ENCODE measurements around the gene TDO2. TPM values are rescaled to one million over a fixed set of nuclear protein-coding genes. Genes with fewer than 3 reads are reported as not detected.
"Not testable (repeated sequence)": the region's sequence is repeated elsewhere in the genome, so short reads cannot be mapped to it uniquely, and the experiment has no call there.

The TDO2 gene
- total and polyA plus RNA-seq, 2 donors from 2014 or later: 0.41 to 1.3 TPM

DNA sequence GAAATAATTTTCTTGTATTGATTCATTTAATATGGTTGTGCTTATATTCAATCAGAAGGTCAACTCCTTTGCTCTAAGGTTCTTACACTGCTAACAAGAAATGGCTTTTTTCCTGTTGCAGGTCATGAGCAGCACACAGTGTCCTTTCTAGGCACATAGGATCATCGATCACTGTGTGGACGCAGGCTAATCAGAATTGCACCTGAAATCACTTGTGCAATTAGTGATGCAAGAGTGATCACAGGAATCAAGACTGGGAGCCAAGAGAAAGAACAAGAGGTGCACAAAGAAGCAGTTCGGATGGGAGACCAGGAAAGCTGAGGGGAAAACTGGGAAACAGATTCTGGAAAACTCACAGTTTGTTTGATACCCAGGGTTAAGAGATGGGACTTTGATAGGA, 21.1 kb downstream of the TDO2 start:
- peaks cover 0 to 3% (median 3%) of the 10 kb centered on the region in 3 donors for H3K36me3 ChIP-seq (ENCODE audit: control insufficient read depth in 2 of 3, insufficient read depth in 3 of 3, low read length in 3 of 3)
- FAIRE-seq: no peak

DNA sequence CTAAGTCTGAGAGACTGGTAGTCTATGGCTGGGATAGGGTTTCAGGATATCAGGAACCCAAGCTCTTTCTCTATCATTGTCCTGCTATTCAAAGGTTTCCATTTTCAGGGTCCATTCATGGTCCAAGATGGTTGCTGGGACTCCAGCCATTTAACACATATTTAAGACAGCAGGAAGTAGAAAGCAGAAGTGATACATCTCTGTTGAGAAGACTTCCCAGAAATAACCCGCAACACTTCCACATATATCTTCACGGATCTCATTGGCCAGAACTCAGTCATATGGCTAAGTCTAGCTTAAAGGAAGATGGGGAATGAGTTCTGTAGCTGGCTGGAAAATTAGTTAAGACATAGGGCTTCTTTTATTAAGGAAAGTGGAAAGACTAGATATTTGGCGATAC, 26.3 kb downstream of the TDO2 start:
- peaks cover 0 to 3% (median 3%) of the 10 kb centered on the region in 3 donors for H3K36me3 ChIP-seq (ENCODE audit: control insufficient read depth in 2 of 3, insufficient read depth in 3 of 3, low read length in 3 of 3)
- H3K27me3 ChIP-seq (ENCODE audit: control insufficient read depth, insufficient read depth, low read length): no peaks in the 10 kb centered on the region
- TF ChIP-seq CTCF (IDR thresholded peaks at IDR 0.05; ENCODE audit: borderline replicate concordance, extremely low read depth, insufficient read depth): no peak
- H3K27ac ChIP-seq (ENCODE audit: low read depth in 2 of 2, low read length in 2 of 2): no peak overlapping the region
- FAIRE-seq: no peak
- H3K9me3 ChIP-seq (ENCODE audit: control insufficient read depth in 2 of 3, insufficient read depth in 1 of 3, low read length in 3 of 3): no peaks in the 10 kb centered on the region
- no peak overlapping the region for H3K4me3 ChIP-seq (ENCODE audit: low read length in 3 of 3)
- no peak overlapping the region for H3K9ac ChIP-seq (ENCODE audit: low read length in 3 of 3)
- H3K4me1 ChIP-seq (ENCODE audit: control insufficient read depth in 2 of 3, insufficient read depth in 2 of 3, low read depth in 1 of 3, low read length in 3 of 3): no peaks in the 10 kb centered on the region
- no peak for DNase-seq
- intact Hi-C loops (cut with DNase I): loop anchor here (10.0 kb wide), 1 partner anchor 105 kb away; no protein-coding TSS in a partner anchor

More for the DNA sequence above, 21.1 kb downstream of the TDO2 start:
- intact Hi-C loops (cut with DNase I): no loop called here
- no peaks in the 10 kb centered on the region for H3K27me3 ChIP-seq (ENCODE audit: control insufficient read depth, insufficient read depth, low read length)
- no peak overlapping the region for H3K9ac ChIP-seq (ENCODE audit: low read length in 3 of 3)
- TF ChIP-seq CTCF (IDR thresholded peaks at IDR 0.05; ENCODE audit: borderline replicate concordance, extremely low read depth, insufficient read depth): no peak
- no peaks in the 10 kb centered on the region for H3K9me3 ChIP-seq (ENCODE audit: control insufficient read depth in 2 of 3, insufficient read depth in 1 of 3, low read length in 3 of 3)
- DNase-seq: peak in 1 of 5 donors; percentile 10
- H3K4me1 ChIP-seq (ENCODE audit: control insufficient read depth in 2 of 3, insufficient read depth in 2 of 3, low read depth in 1 of 3, low read length in 3 of 3): no peaks in the 10 kb centered on the region
- no peak overlapping the region for H3K4me3 ChIP-seq (ENCODE audit: low read length in 3 of 3)
- no peak overlapping the region for H3K27ac ChIP-seq (ENCODE audit: low read depth in 2 of 2, low read length in 2 of 2)

GRCh38 chr4:155930330-155930729, 26.8 kb downstream of the TDO2 start:
- intact Hi-C loops (cut with DNase I): loop anchor here (10.0 kb wide), 1 partner anchor 106 kb away; no protein-coding TSS in a partner anchor
- DNase-seq (no peak), FAIRE-seq (no peak)
- no peaks in the 10 kb centered on the region for H3K4me1 ChIP-seq (ENCODE audit: control insufficient read depth in 2 of 3, insufficient read depth in 2 of 3, low read depth in 1 of 3, low read length in 3 of 3)
- no peak overlapping the region for H3K9ac ChIP-seq (ENCODE audit: low read length in 3 of 3)
- H3K9me3 ChIP-seq (ENCODE audit: control insufficient read depth in 2 of 3, insufficient read depth in 1 of 3, low read length in 3 of 3): no peaks in the 10 kb centered on the region
- no peak for TF ChIP-seq CTCF (IDR thresholded peaks at IDR 0.05; ENCODE audit: borderline replicate concordance, extremely low read depth, insufficient read depth)
- H3K27ac ChIP-seq (ENCODE audit: low read depth in 2 of 2, low read length in 2 of 2): no peak overlapping the region
- H3K36me3 ChIP-seq (ENCODE audit: control insufficient read depth in 2 of 3, insufficient read depth in 3 of 3, low read length in 3 of 3): peaks cover 0 to 3% (median 3%) of the 10 kb centered on the region in 3 donors
- no peaks in the 10 kb centered on the region for H3K27me3 ChIP-seq (ENCODE audit: control insufficient read depth, insufficient read depth, low read length)
- H3K4me3 ChIP-seq (ENCODE audit: low read length in 3 of 3): no peak overlapping the region

DNA sequence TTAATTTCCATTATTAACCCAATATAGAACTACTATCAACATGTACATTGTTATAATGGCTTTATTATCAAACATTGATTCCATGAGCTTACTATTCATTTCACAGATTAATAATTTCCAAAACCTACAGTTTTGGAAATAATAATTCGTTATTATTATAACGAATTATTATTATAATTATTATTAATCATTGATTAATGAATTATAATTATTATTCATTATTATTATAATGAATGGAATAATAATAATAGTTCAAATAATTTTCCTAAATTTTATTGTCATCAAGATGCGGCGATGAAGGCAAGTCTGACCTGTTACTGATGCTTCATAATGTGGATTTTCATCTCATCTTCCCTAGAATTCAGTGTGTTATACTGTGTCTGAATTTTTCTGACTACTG, 28.1 kb downstream of the TDO2 start:
- no peak overlapping the region for H3K4me3 ChIP-seq (ENCODE audit: low read length in 3 of 3)
- no peak overlapping the region for H3K27ac ChIP-seq (ENCODE audit: low read depth in 2 of 2, low read length in 2 of 2)
- intact Hi-C loops (cut with DNase I): loop anchor here (10.0 kb wide), 1 partner anchor 107 kb away; no protein-coding TSS in a partner anchor
- peaks cover 0 to 3% (median 3%) of the 10 kb centered on the region in 3 donors for H3K36me3 ChIP-seq (ENCODE audit: control insufficient read depth in 2 of 3, insufficient read depth in 3 of 3, low read length in 3 of 3)
- no peak for TF ChIP-seq CTCF (IDR thresholded peaks at IDR 0.05; ENCODE audit: borderline replicate concordance, extremely low read depth, insufficient read depth)
- H3K9ac ChIP-seq (ENCODE audit: low read length in 3 of 3): no peak overlapping the region
- no peaks in the 10 kb centered on the region for H3K4me1 ChIP-seq (ENCODE audit: control insufficient read depth in 2 of 3, insufficient read depth in 2 of 3, low read depth in 1 of 3, low read length in 3 of 3)
- DNase-seq: no peak
- H3K27me3 ChIP-seq (ENCODE audit: control insufficient read depth, insufficient read depth, low read length): no peaks in the 10 kb centered on the region
- FAIRE-seq: peak; percentile 67
- H3K9me3 ChIP-seq (ENCODE audit: control insufficient read depth in 2 of 3, insufficient read depth in 1 of 3, low read length in 3 of 3): no peaks in the 10 kb centered on the region

DNA sequence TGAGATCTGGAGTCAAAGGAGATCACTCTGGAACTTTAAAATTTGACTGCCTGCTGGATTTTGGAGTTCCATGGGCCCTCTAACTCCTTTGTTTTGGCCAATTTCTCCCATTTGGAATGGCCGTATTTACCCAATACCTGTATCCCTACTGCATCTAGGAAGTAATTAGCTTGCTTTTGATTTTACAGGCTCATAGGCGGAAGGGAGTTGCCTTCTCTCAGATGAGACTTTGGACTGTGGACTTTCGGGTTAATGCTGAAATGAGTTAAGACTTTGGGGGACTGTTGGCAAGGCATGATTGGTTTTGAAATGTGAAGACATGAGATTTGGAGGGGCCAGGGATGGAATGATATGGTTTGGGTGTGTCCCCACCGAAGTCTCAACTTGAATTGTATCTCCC, 31.1 kb downstream of the TDO2 start:
- intact Hi-C loops (cut with DNase I): loop anchor here (10.0 kb wide), 1 partner anchor 110 kb away; no protein-coding TSS in a partner anchor
- H3K9me3 ChIP-seq (ENCODE audit: control insufficient read depth in 2 of 3, insufficient read depth in 1 of 3, low read length in 3 of 3); H3K4me1 ChIP-seq (ENCODE audit: control insufficient read depth in 2 of 3, insufficient read depth in 2 of 3, low read depth in 1 of 3, low read length in 3 of 3); H3K9ac ChIP-seq (ENCODE audit: low read length in 3 of 3); H3K36me3 ChIP-seq (ENCODE audit: control insufficient read depth in 2 of 3, insufficient read depth in 3 of 3, low read length in 3 of 3); DNase-seq; FAIRE-seq; H3K27me3 ChIP-seq (ENCODE audit: control insufficient read depth, insufficient read depth, low read length); H3K27ac ChIP-seq (ENCODE audit: low read depth in 2 of 2, low read length in 2 of 2); H3K4me3 ChIP-seq (ENCODE audit: low read length in 3 of 3): not testable (repeated sequence)

All from kidney (tissue), 14 donors.